ENCODE measurements around the gene CHAC1. TPM values are rescaled to one million over a fixed set of nuclear protein-coding genes. Genes with fewer than 3 reads are reported as not detected.

CHAC1 gene
- total RNA-seq, 1 experiment from 2014 or later: 48.7 TPM

GRCh38 chr15:40948706-40949473, 4.4 kb upstream of the CHAC1 start:
- H2BK5ac ChIP-seq (ENCODE audit: insufficient read length, low read length): no peak overlapping the region
- H3K18ac ChIP-seq (ENCODE audit: insufficient read length, low read depth, low read length): no peak overlapping the region
- peaks cover 15% of the 10 kb centered on the region for H3K23me2 ChIP-seq (ENCODE audit: insufficient read length, low read depth, low read length, poor library complexity, severe bottlenecking)
- TF ChIP-seq CTCF (conservative IDR thresholded peaks at IDR 0.05): no peak
- Mint-ChIP-seq H3K4me3 (no peak overlapping the region), H3K27me3 (ENCODE audit: low read depth) (peaks cover 30% of the 10 kb centered on the region), H3K4me1 (peaks cover 28 to 35% of the 10 kb centered on the region in 2 experiments), H3K9me3 (no peaks in the 10 kb centered on the region), H3K36me3 (ENCODE audit: insufficient read depth in 1 of 3, low read depth in 3 of 3) (peaks cover 2% of the 10 kb centered on the region in 3 experiments; a peak in 6 of 7 replicates), H3K27ac (peak overlapping the region in 1 of 3 experiments; percentile 42; a peak in 1 of 7 replicates)
- no peak overlapping the region for H2BK120ac ChIP-seq (ENCODE audit: low read depth, low read length, poor library complexity, severe bottlenecking)
- H2BK15ac ChIP-seq (ENCODE audit: low read depth, low read length): no peak overlapping the region
- H3K14ac ChIP-seq (ENCODE audit: insufficient read depth, low read length): no peak overlapping the region
- H3K27ac ChIP-seq (ENCODE audit: insufficient read length, low read depth, low read length): no peak overlapping the region
- no peaks in the 10 kb centered on the region for H3K27me3 ChIP-seq (ENCODE audit: insufficient read depth, low read length)
- no peaks in the 10 kb centered on the region for H4K20me1 ChIP-seq (ENCODE audit: control insufficient read depth, insufficient read depth, insufficient read length)
- H3T11ph ChIP-seq (ENCODE audit: low read length): no peak overlapping the region
- peaks cover 5% of the 10 kb centered on the region; the same call in 1 of the 2 replicates for H3K4me1 ChIP-seq (ENCODE audit: insufficient read depth, low read length)
- H3K56ac ChIP-seq (ENCODE audit: insufficient read length, low read depth, low read length): no peak overlapping the region
- H3K23ac ChIP-seq (ENCODE audit: insufficient read length, low read depth, low read length): no peak overlapping the region
- H3K4ac ChIP-seq (ENCODE audit: low read depth, low read length): no peak overlapping the region
- no peaks in the 10 kb centered on the region for H3K79me1 ChIP-seq (ENCODE audit: insufficient read depth, low read depth, low read length, poor library complexity, severe bottlenecking)
- no peak overlapping the region for H2BK20ac ChIP-seq (ENCODE audit: low read depth, low read length, poor library complexity, severe bottlenecking)
- H4K8ac ChIP-seq (replicated peaks; ENCODE audit: insufficient read length, low read depth, low read length): no peak overlapping the region
- H2AFZ ChIP-seq (ENCODE audit: low read length): no peak overlapping the region
- no peak overlapping the region for H4K91ac ChIP-seq (ENCODE audit: insufficient read length, low read depth, low read length)
- no peak overlapping the region for H2BK12ac ChIP-seq (ENCODE audit: insufficient read length, low read depth, low read length)
- no CpG with 5 or more reads among the region's 21 CpGs for WGBS (ENCODE audit: extremely low coverage, insufficient read length, low lambda C conversion rate)
- no peaks in the 10 kb centered on the region; the same call in 1 of the 2 replicates for H3K79me2 ChIP-seq (ENCODE audit: insufficient read depth, low read length)
- H3K4me2 ChIP-seq (ENCODE audit: insufficient read depth, insufficient read length, low read length): no peak overlapping the region
- H2AK5ac ChIP-seq (ENCODE audit: insufficient read length, low read length): no peak overlapping the region
- DNase-seq: no peak
- H3K9me3 ChIP-seq (ENCODE audit: control insufficient read depth, low read depth, low read length): no peaks in the 10 kb centered on the region
- H4K5ac ChIP-seq (ENCODE audit: insufficient read length, low read depth, low read length): no peak overlapping the region
- H3K9ac ChIP-seq (ENCODE audit: extremely low read depth, insufficient read length, low read length): no peak overlapping the region

All from H9 (cell line).